WTC11 (cell line): ENCODE measurements around the gene SLC25A44. TPM values are rescaled to one million over a fixed set of nuclear protein-coding genes. Genes with fewer than 3 reads are reported as not detected.

Source experiments
- ATF3 ChIP-seq: sonication (generic); formaldehyde crosslinking; conservative IDR thresholded peaks from 2 replicates; pipeline ENCODE4 v1.8.1; 2022; ENCODE audit warnings: mild to moderate bottlenecking, missing genetic modification reagents
- ATF6 ChIP-seq: sonication (generic); formaldehyde crosslinking; IDR thresholded peaks from 2 replicates; pipeline ENCODE4 v1.8.1; 2023; ENCODE audit warnings: mild to moderate bottlenecking, missing genetic modification reagents
- CDX4 ChIP-seq: fragments of 250-450 bp; sonication (Bioruptor Pico); IDR thresholded peaks from 2 replicates; pipeline ENCODE4 v1.9.0; 2021; ENCODE audit warnings: moderate library complexity, mild to moderate bottlenecking, inconsistent platforms, borderline replicate concordance
- CREM ChIP-seq: sonication (generic); formaldehyde crosslinking; IDR thresholded peaks from 2 replicates; pipeline ENCODE4 v1.8.1; 2022; ENCODE audit warnings: mild to moderate bottlenecking, missing genetic modification reagents, moderate library complexity
- CTCF ChIP-seq: fragments of 200-600 bp; IDR thresholded peaks from 2 replicates; pipeline ENCODE4 v1.8.0; 2022; ENCODE audit warnings: antibody characterized with exemption
- E2F1 ChIP-seq: sonication (generic); formaldehyde crosslinking; IDR thresholded peaks from 2 replicates; pipeline ENCODE4 v1.8.0; 2022; ENCODE audit warnings: mild to moderate bottlenecking, missing genetic modification reagents
- EMX1 ChIP-seq: fragments of 250-450 bp; sonication (Bioruptor Pico); IDR thresholded peaks from 2 replicates; pipeline ENCODE4 v1.8.0; 2021; ENCODE audit warnings: mild to moderate bottlenecking
- ESRRA ChIP-seq: sonication (generic); formaldehyde crosslinking; IDR thresholded peaks from 2 replicates; pipeline ENCODE4 v1.8.1; 2022; ENCODE audit warnings: mild to moderate bottlenecking, missing genetic modification reagents, borderline replicate concordance
- GABPB1 ChIP-seq: sonication (generic); formaldehyde crosslinking; IDR thresholded peaks from 2 replicates; pipeline ENCODE4 v1.8.1; 2023; ENCODE audit warnings: mild to moderate bottlenecking, missing genetic modification reagents
- HMGXB4 ChIP-seq: sonication (generic); formaldehyde crosslinking; IDR thresholded peaks from 2 replicates; pipeline ENCODE4 v1.8.1; 2023; ENCODE audit warnings: mild to moderate bottlenecking, moderate library complexity, missing genetic modification reagents
- JUN ChIP-seq: sonication (generic); formaldehyde crosslinking; IDR thresholded peaks from 2 replicates; pipeline ENCODE4 v1.8.0; 2023; ENCODE audit warnings: mild to moderate bottlenecking, missing genetic modification reagents
- MYBL2 ChIP-seq: sonication (generic); formaldehyde crosslinking; IDR thresholded peaks from 2 replicates; pipeline ENCODE4 v1.8.1; 2023; ENCODE audit warnings: mild to moderate bottlenecking, moderate library complexity, missing genetic modification reagents
- NFATC4 ChIP-seq: fragments of 250-450 bp; sonication (Bioruptor Pico); IDR thresholded peaks from 2 replicates; pipeline ENCODE4 v1.9.0; 2021; ENCODE audit warnings: mild to moderate bottlenecking
- OVOL2 ChIP-seq: fragments of 250-450 bp; sonication (Bioruptor Pico); IDR thresholded peaks from 2 replicates; pipeline ENCODE4 v1.9.0; 2021; ENCODE audit warnings: mild to moderate bottlenecking, borderline replicate concordance
- RELA ChIP-seq: sonication (generic); formaldehyde crosslinking; IDR thresholded peaks from 2 replicates; pipeline ENCODE4 v1.8.1; 2022; ENCODE audit warnings: missing genetic modification reagents, mild to moderate bottlenecking, borderline replicate concordance
- SMAD3 ChIP-seq: sonication (generic); formaldehyde crosslinking; IDR thresholded peaks from 2 replicates; pipeline ENCODE4 v1.8.0; 2022; ENCODE audit warnings: missing genetic modification reagents, mild to moderate bottlenecking, borderline replicate concordance
- TEAD4 ChIP-seq: sonication (generic); formaldehyde crosslinking; IDR thresholded peaks from 2 replicates; pipeline ENCODE4 v1.8.0; 2022; ENCODE audit warnings: mild to moderate bottlenecking, missing genetic modification reagents
- ZBTB21 ChIP-seq: sonication (generic); formaldehyde crosslinking; IDR thresholded peaks from 2 replicates; pipeline ENCODE4 v1.8.1; 2023; ENCODE audit warnings: mild to moderate bottlenecking, missing genetic modification reagents, borderline replicate concordance
- ZBTB43 ChIP-seq: sonication (generic); formaldehyde crosslinking; IDR thresholded peaks from 2 replicates; pipeline ENCODE4 v1.8.1; 2023; ENCODE audit warnings: mild to moderate bottlenecking, missing genetic modification reagents
- ZNF121 ChIP-seq: sonication (generic); formaldehyde crosslinking; IDR thresholded peaks from 2 replicates; pipeline ENCODE4 v1.8.0; 2023; ENCODE audit warnings: missing genetic modification reagents
- ZNF396 ChIP-seq: fragments of 250-450 bp; sonication (Bioruptor Pico); IDR thresholded peaks from 2 replicates; pipeline ENCODE4 v1.8.0; 2021; ENCODE audit warnings: mild to moderate bottlenecking, moderate library complexity, borderline replicate concordance
- ZNF425 ChIP-seq: fragments of 250-450 bp; sonication (Bioruptor Pico); conservative IDR thresholded peaks from 2 replicates; pipeline ENCODE4 v1.9.0; 2021; ENCODE audit warnings: mild to moderate bottlenecking
- ZNF671 ChIP-seq: fragments of 250-450 bp; sonication (Bioruptor Pico); IDR thresholded peaks from 2 replicates; pipeline ENCODE4 v1.8.0; 2021; ENCODE audit warnings: mild to moderate bottlenecking
- total RNA-seq: library from RNA; stranded (reverse); gene quantifications from 3 replicates; pipeline ENCODE4 v1.2.3, GENCODE V29; 2021

Gene SLC25A44
- total RNA-seq, 1 experiment from 2014 or later: 29.1 TPM

GRCh38 chr1:156193488-156194299 is at the start of gene SLC25A44 (continued):
- TF ChIP-seq ZBTB21 (CRISPR knock-in tag) (no peak), RELA (no peak), CTCF (peak; percentile 37), ZNF396 (CRISPR knock-in tag) (no peak), NFATC4 (CRISPR knock-in tag) (no peak), ZNF425 (CRISPR knock-in tag) (no peak), EMX1 (CRISPR knock-in tag) (no peak), MYBL2 (CRISPR knock-in tag) (no peak), GABPB1 (CRISPR knock-in tag) (peak; percentile 11; the same call in 1 of the 2 replicates), ATF3 (CRISPR knock-in tag) (no peak), CREM (CRISPR knock-in tag) (peak; percentile 71; the same call in 1 of the 2 replicates), CDX4 (no peak), ZNF671 (CRISPR knock-in tag) (no peak), HMGXB4 (0 out of 2 replicates have a peak, but pooled peaks have one; percentile 21), ESRRA (CRISPR knock-in tag) (no peak), ATF6 (CRISPR knock-in tag) (no peak), E2F1 (CRISPR knock-in tag) (no peak), TEAD4 (CRISPR knock-in tag) (no peak), JUN (CRISPR knock-in tag) (no peak), SMAD3 (no peak), ZBTB43 (CRISPR knock-in tag) (no peak), ZNF121 (CRISPR knock-in tag) (no peak), OVOL2 (no peak)
